Small intestine (tissue), 7 donors: ENCODE measurements around the gene SMIM43. TPM values are rescaled to one million over a fixed set of nuclear protein-coding genes. Genes with fewer than 3 reads are reported as not detected.

Experiments used
- DNase-seq, 2 donors: peaks; one replicate each; pipeline versions ENCODE4 v3.0.0 to v3.0.0-alpha.2; 2013
- FAIRE-seq: peaks from 2 replicates; lab custom pipeline; 2012; peaks lifted over from hg19 to GRCh38; lab: Jason Lieb, UNC
- H3K27ac ChIP-seq, 3 donors: one replicate each; pipeline ENCODE4 v1.5.1; 2013; ENCODE audit warnings: low read length in 2 of 3, mild to moderate bottlenecking in 2 of 3, control low read depth in 1 of 3, inconsistent platforms in 1 of 3, low read depth in 1 of 3, moderate library complexity in 1 of 3
- H3K27me3 ChIP-seq, 3 donors: one replicate each; pipeline ENCODE4 v1.6.1; 2013; ENCODE audit warnings: low read length in 3 of 3, inconsistent platforms in 1 of 3; ENCODE audit not compliant: control insufficient read depth in 3 of 3, insufficient read depth in 3 of 3
- H3K36me3 ChIP-seq, 3 donors: one replicate each; pipeline ENCODE4 v1.6.1; 2013; ENCODE audit warnings: low read length in 3 of 3, inconsistent platforms in 1 of 3, low read depth in 1 of 3, mild to moderate bottlenecking in 1 of 3, moderate library complexity in 1 of 3; ENCODE audit not compliant: control insufficient read depth in 3 of 3, insufficient read depth in 2 of 3
- H3K4me1 ChIP-seq, 3 donors: one replicate each; pipeline ENCODE4 v1.6.1; 2013; ENCODE audit warnings: low read length in 2 of 3, inconsistent platforms in 1 of 3, low read depth in 1 of 3, mild to moderate bottlenecking in 1 of 3, moderate library complexity in 1 of 3; ENCODE audit not compliant: control insufficient read depth in 3 of 3, insufficient read depth in 2 of 3
- H3K4me3 ChIP-seq, 3 donors: one replicate each; pipeline ENCODE4 v1.5.1; 2013; ENCODE audit warnings: low read length in 3 of 3, control low read depth in 1 of 3, inconsistent platforms in 1 of 3, low read depth in 1 of 3, mild to moderate bottlenecking in 1 of 3, moderate library complexity in 1 of 3
- H3K9me3 ChIP-seq, 2 donors: one replicate each; pipeline ENCODE4 v1.6.1; 2013; ENCODE audit warnings: low read depth in 1 of 2, low read length in 1 of 2; ENCODE audit not compliant: control insufficient read depth in 2 of 2, insufficient read depth in 1 of 2
- WGBS, 3 donors: extraction: QIAGEN DNeasy Blood & Tissue Kit; methylation state at CpG; one replicate each; pipeline ENCODE4 v1.1.7; 2013; 5-methylcytosine and 5-hydroxymethylcytosine counted together
- polyA plus RNA-seq, 4 donors: library from polyadenylated mRNA; stranded (reverse) in 3 of 4; unstranded in 1 of 4; fragments of 200-250 nt in 3 of 4; fragments of 120-200 nt in 1 of 4; gene quantifications; one replicate each; pipeline versions ENCODE4 v1.2.1 to v1.2.3, GENCODE V29; 2013
- donor health status: healthy with polysubstance abuse.
- donor health status: control.
- donor health status: control.
- donor health status: Bipolar disorder and iron deficiency.
- donor health status: healthy.

SMIM43 gene
- polyA plus RNA-seq, 4 donors = 0.13 to 0.19 TPM; not detected in 2

DNA sequence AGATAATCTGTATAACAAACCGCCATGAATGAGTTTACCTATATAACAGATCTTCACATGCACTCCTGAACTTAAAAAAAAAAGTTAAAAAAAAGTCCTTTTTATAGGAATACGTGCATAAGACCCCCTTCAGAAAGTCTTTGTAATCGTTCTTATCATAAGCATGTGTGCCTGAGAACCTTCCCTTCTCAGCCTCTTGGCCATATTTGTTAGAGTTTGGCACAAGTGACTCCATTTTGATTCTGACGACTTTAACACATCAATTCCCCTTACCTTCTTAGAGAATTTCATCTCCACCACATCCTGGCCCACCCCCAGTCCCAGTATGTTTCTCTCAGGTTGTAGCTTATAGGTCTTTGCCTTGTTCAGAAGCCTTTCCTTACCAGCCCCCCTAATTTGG, 52.2 kb downstream of the SMIM43 start:
- Histone ChIP-seq H3K9me3 (no peaks in the 10 kb centered on the region), H3K27ac (no peak overlapping the region), H3K4me3 (no peak overlapping the region), H3K36me3 (no peaks in the 10 kb centered on the region), H3K27me3 (no peaks in the 10 kb centered on the region), H3K4me1 (peaks cover 0 to 8% (median 0%) of the 10 kb centered on the region in 3 donors)
- FAIRE-seq (no peak), DNase-seq (no peak)
- WGBS, 3 donors = 78 to 88% (median 88%) methylated on average over 4 of the region's 4 CpGs

DNA sequence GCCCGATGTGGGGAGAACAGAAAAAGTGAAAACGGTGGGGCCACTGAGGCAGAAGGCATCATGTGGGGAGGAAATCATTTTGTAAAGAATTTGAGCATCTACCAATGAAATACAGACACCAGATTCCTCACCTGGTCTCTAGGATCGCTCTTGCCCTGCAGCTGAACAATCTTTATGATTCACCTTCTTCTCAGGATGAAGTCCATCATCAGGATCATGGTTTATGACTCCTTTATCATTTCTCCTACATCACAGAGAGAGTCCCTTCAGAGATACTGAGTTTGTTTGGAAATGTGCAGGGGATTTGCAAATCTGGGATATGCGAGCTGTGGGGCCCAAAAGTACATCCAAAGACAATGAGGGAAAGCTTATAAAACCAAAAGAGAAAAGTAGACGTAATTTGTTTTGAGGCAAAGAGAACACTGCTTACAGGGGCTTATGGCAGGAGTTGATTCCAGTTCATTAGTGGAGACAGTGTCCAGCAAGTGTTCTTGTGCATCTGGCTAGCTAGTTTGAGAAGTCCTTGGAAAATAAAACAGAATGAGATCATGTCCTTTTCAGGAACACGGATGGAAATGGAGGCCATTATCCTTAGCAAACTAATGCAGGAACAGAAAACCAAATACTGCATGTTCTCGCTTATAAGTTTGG, 52.8 kb downstream of the SMIM43 start:
- 53 to 55% (median 54%) methylated on average over 7 of the region's 7 CpGs for WGBS, 3 donors
- H3K27ac ChIP-seq = peak overlapping the region in 2 of 3 donors; percentile 37 to 68

DNA sequence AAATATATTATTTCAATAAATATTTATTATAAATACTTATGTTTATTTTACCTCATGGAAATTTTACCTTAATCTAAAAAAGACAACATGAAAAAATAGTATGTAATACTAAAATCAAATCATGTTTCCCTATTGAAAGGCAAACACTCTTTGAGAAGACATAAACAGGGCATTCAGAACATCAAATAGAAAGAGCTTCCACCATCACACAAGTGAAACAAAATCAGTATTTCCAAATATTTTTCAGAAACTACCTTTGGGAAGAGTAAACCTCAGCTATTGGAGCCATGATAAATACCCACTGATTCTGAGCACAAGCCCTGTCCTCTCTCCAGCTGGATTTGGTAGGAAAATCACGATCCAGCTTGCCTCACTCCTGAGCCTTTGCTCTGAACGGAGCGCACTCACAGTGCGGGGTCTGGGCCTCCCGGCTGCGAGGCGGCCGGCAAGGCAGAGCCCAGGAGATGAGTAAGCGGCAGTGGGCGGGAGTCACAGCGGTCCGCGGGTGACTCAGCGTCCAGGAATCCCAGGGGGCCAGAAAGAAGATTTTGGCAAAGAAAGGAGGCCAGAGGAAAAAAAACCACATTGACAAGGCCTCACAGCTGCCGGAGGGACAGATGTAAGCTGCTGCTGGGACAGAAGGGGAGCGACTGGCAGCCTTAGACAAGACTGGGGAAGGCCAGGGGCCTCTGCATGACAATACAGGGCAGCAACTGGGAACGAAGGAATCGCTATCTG, 53.5 kb downstream of the SMIM43 start:
- FAIRE-seq = no peak
- peak overlapping the region in 1 of 3 donors; percentile 23 for H3K4me3 ChIP-seq

More for the DNA sequence above, 52.8 kb downstream of the SMIM43 start:
- DNase-seq (no peak), FAIRE-seq (peak; percentile 15)
- Histone ChIP-seq H3K27me3 (no peaks in the 10 kb centered on the region), H3K4me1 (peaks cover 0 to 8% (median 0%) of the 10 kb centered on the region in 3 donors), H3K9me3 (no peaks in the 10 kb centered on the region), H3K36me3 (no peaks in the 10 kb centered on the region), H3K4me3 (peak overlapping the region in 1 of 3 donors; percentile 23)

DNA sequence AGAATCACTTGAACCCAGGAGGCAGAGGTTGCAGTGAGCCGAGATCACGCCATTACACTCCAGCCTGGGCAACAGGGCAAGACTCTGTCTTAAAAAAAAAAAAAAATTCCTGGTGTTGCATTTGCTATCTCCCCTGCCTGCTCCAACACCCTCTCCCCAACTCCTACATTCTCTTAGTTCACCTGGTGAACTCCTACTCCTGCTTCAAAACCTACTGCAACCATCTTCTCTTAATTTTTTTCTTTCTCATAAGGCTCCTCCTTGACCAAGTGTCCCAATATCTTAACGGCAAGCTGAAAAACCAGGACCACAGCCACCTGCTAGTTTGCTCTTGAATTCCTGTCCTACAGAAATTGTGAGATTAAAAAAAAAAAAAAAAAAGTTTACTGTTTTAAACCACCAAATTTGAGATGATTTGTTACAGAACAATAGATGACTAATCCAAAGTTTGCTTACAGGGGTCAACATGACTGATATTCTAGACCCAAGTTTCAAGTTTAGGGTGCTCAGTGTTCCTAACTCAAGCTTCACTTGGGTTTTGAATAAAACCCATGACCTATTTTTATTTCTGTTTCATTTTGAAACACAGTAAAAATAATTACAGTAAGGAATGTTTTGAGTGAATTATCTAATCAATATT, 55.1 kb downstream of the SMIM43 start:
- FAIRE-seq = no peak
- no peak overlapping the region for H3K27ac ChIP-seq
- H3K4me3 ChIP-seq = no peak overlapping the region
- DNase-seq = no peak
- H3K9me3 ChIP-seq = no peaks in the 10 kb centered on the region
- peaks cover 0 to 8% (median 0%) of the 10 kb centered on the region in 3 donors for H3K4me1 ChIP-seq
- 78 to 93% (median 85%) methylated on average over 3 of the region's 3 CpGs for WGBS, 3 donors
- no peaks in the 10 kb centered on the region for H3K27me3 ChIP-seq
- H3K36me3 ChIP-seq = no peaks in the 10 kb centered on the region

More for the DNA sequence above, 53.5 kb downstream of the SMIM43 start:
- no peaks in the 10 kb centered on the region for H3K27me3 ChIP-seq
- H3K36me3 ChIP-seq = no peaks in the 10 kb centered on the region
- peaks cover 0 to 8% (median 0%) of the 10 kb centered on the region in 3 donors for H3K4me1 ChIP-seq
- peak in 1 of 2 donors; percentile 80 for DNase-seq
- 4 to 7% (median 6%) methylated on average over 18 of the region's 18 CpGs for WGBS, 3 donors
- peak overlapping the region in 2 of 3 donors; percentile 46 to 68 for H3K27ac ChIP-seq
- H3K9me3 ChIP-seq = no peaks in the 10 kb centered on the region

Other genes starting within 250 kb of the SMIM43 start
- gene ANXA5, start 68.2 kb downstream of the SMIM43 start, polyA plus RNA-seq = 100 to 1,000 TPM in 3 of 4 donors, 10 to 100 TPM in 1; 85.7 to 281 (median 152) TPM
- 10 to 100 TPM in 3 of 4 donors, 1 to 10 TPM in 1; 9.8 to 24.1 (median 17.1) TPM for gene EXOSC9, start 36.2 kb upstream of the SMIM43 start, polyA plus RNA-seq
- gene CCNA2, start 58.7 kb upstream of the SMIM43 start, polyA plus RNA-seq = 10 to 100 TPM in 2 of 4 donors, 1 to 10 TPM in 2; 2.2 to 29.8 (median 14.0) TPM
- gene BBS7, start 105.3 kb upstream of the SMIM43 start, polyA plus RNA-seq = 10 to 100 TPM in 1 of 4 donors, 1 to 10 TPM in 3; 3.5 to 15.2 (median 7.8) TPM
- under 1 TPM in 3 of 4 donors, not detected in 1; 0.09 to 0.72 (median 0.22) TPM for gene TRPC3, start 186.9 kb upstream of the SMIM43 start, polyA plus RNA-seq